HG02678 (cell line): Measurements from ENCODE around the gene CFAP46.

Source experiments
- ATAC-seq: cut with Tn5 transposase; IDR thresholded peaks from one replicate; pipeline ENCODE4 v1.9.1; 2021; ENCODE audit warnings: mild to moderate bottlenecking, moderate library complexity; ENCODE audit not compliant: unreplicated experiment

The CFAP46 gene

GRCh38 chr10:132942101-132943057 is at the start of gene CFAP46:
TSS of gene CFAP46 (minus strand) at chr10:132942570. CDS start at chr10:132942484, 86 bp downstream.
- ATAC-seq, result no peak

- no peak for ATAC-seq
These were observed 49.5 kb upstream of the CFAP46 start for GRCh38 chr10:132991706-132992432.

DNA sequence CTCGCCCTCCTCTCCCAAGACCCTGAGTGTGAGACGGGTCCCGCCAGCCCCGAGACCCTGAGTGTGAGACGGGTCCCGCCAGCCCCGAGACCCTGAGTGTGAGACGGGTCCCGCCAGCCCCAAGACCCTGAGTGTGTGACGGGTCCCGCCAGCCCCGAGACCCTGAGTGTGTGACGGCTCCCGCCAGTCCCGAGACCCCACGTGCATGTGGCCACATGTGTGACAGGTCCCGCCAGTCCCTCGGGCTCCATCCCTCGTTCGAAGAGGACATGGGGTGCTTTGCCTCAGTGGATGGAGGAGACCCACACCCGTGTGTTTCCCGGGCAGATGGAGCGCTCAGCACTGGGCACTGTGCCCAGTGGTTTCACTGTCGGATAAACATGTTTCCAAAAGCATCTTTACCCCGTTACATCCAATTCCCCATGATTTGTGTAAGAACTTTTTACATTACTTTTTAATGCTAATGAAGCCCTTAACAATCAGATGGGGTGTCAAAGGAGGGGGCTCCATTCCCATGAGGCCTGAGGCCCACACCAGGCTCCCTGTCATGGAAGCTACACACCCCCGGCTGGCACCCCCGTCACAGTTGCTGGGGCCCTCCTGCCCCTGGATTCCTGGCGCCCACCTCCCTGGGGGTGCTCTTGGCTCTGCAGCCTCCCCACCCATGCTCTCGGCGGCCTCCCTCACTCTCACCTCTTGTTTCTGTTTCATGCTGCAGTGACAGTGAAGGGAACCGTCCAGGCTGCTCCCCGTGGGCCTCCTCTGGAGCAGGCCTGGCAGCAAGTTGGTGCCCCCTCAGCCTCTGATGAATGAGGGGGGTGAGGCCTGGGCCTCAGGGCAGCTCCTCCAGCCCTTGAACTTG is 48.5 kb upstream of the CFAP46 start:
- ATAC-seq, result no peak

DNA sequence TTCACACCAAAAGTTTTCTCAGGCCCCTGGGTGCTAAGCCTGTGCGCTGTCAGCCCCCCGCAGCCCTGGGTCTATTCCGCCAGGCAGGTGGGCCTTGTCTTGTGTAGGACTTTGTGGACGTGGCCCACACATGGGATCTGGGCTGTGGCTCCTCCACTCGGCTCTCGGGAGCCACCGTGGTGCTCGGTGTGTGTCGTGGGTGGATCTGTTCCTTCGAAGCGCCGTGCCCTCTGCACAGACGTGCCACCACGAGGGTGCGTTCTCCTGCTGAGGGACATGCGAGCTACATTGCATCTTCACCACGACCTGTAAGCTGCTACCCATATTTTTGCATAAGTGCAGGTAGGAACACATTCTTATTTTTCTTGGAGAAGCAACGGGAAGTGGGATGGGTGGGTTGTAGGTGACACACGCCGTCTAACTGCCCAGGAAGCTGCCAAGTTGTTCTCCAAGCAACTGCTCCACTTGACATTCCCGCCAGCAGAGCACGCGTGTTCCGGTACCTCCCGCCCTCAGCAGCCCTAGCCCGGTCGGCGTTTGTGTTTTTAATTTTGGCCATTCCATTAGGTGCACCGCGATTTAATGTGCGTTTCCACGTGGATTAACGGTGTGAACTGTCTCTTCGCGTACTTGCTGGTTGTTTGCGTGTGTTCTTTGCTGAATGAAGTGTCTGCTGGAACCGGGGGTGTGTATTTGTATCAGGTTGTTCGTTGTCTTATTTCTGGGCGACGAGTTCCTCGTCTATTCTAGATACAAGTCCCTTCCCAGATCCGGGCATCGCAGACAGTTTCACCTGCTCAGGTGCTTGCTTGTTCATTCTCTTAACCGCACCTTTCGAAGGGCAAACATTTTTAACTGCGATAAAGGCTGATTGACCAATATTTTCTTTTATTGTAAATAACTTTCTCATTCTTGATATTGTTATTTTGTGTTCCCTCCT is 47.4 kb upstream of the CFAP46 start:
- no peak for ATAC-seq

GRCh38 chr10:132988988-132989387 is 46.6 kb upstream of the CFAP46 start:
- no peak for ATAC-seq

DNA sequence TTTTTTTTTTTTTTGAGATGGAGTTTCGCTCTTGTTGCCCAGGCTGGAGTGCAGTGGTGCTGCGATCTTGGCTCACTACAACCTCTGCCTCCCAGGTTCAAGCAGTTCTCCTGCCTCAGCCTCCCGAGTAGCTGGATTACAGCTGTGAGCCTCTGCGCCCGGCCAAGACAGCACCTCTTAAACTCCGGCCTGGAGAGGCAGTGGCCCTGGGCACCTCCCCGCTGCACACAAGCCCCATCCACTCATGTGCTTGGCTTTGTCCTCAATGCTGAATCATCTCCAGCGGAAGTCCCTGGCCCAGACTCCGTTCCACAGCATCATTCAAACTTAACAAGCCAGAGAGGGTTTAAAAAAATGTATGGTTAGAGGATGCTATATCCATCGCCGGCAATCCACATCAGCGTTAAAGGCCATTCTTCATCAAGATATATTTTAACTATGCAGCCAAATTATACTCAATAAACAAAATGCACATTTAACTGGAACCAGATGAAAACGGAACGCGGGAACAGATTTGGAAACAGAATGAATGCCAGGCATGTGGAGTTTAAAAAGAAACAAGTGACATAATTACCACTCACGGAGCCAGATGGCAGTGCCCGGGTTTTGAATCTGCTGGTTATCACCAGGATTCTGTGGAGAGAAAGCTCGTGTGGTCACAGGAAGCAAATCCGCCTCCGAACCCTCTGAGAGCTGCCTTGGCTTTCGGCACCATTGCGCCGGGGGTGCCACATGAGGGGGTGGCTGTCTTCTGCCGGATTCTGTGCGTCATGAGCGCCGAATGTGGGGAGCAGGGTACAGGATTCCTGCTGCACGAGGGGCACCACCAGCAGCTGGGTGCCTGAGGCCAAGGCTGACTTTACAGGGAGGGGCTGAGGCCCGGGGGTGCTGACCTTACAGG is 45.6 kb upstream of the CFAP46 start:
- no peak for ATAC-seq

DNA sequence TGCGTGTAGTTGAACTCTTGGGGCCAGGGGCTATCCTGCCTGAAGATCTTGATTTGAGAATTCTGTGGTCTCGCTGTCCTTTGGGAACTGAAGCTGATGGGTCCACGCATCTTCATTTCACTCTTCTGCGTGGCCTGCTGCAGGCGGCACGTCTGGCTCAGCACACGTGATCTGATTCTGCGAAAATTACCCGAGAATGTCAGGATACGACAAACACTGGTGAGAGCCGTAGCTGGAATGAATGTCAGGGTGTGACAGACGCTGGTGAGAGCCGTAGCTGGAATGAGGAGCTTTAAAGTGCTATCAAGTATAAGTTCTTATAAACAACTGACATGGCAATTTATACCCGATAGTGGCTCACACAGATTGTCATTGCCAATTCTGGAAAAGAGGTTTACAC is 44.6 kb upstream of the CFAP46 start:
- no peak for ATAC-seq

- ATAC-seq, result no peak
These were observed 44.2 kb upstream of the CFAP46 start for GRCh38 chr10:132986576-132986975.

GRCh38 chr10:132986076-132986475 is 43.7 kb upstream of the CFAP46 start:
- no peak for ATAC-seq

DNA sequence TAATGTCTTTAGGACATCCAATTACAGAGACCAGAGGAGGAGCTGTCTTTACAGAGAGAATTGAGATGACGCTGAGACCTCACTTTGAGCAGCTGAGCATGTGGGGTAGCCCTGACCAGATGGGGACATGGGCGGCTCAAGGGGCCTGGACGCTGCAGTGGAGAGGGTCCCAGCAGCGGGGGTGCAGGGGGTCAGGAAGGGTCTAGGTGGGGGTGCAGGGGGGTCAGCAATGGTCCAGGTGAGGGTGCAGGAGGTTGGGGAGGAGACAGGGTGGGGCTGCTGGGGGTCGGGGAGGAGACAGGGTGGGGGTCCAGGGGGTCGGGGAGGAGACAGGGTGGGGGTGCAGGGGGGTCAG is 43.2 kb upstream of the CFAP46 start:
- no peak for ATAC-seq

DNA sequence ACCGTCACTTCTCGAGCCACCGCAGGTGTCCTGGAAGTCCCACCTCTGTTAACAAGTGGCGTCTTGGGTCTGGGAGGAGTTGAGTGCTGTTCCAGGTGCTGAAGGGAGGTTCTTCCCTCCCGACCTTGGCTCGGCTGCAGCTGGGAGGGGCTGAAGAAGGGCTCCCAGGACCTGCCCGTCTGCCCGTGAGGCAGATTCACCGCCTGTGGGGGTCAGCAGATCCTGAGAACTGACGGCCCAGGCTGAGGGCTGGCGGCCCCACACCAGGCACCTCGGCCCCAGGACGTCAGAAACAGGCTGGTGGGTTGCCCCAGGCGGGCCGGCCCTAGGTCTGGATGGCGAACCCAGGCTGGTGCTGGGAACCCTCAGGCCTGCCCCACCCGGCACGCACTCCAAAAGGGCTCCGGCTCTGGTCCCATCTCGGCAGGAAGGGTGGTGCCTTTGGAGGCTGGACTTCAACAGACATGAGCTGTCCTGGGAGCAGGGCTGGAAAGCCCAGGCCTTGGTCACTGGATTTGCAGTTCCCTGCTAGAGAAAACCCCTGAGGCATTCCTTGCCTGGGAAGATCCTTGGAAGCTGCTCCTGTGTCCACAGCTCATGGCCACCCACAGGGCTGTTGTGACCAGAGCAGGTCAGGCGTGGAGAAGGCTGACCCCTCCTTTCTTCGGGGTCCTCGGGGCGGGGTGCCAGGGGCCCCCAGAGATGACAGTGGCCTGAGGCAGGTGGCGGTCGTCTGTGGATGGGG is 42.6 kb upstream of the CFAP46 start:
- ATAC-seq, result no peak

- ATAC-seq, result no peak
These were observed 41.6 kb upstream of the CFAP46 start for GRCh38 chr10:132984008-132984295.

GRCh38 chr10:132983252-132984007 is 41.1 kb upstream of the CFAP46 start:
- no peak for ATAC-seq

DNA sequence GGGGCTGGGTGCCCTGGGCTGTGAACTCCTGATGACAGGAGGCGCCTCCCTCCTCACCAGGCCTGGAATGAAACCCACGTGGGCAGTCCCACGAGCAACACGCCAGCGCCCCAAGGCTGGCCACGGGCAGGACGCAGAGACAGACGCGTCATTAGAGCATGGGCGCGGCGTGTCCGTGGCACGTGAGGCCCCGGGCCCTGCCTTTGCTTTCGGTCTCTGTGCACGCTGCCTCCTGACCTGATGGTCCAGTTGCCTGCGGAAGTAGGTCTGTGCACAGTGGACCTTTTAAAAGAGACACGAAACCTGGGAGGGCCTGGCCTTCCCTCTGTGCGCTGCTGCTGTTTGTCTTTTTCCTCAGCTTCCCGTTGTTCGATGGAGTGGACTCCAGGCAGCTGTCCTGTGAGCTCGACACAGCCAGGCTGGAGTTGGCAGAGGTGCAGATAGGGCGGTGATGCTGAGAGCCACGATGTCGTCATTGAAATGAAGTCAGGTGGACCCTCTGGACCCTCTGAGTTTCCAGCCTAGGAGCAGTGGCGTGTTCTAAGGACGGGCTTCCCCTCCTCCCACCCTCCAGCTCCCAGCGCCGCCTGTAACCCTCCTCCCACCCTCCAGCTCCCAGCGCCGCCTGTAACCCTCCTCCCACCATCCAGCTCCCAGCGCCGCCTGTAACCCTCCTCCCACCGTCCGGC is 40.1 kb upstream of the CFAP46 start:
- ATAC-seq, result no peak

GRCh38 chr10:132981746-132982145 is 39.4 kb upstream of the CFAP46 start:
- ATAC-seq, result no peak

GRCh38 chr10:132981173-132981555 is 38.8 kb upstream of the CFAP46 start:
- ATAC-seq, result no peak

- no peak for ATAC-seq
These were observed 38.2 kb upstream of the CFAP46 start for GRCh38 chr10:132980426-132981172.
